K562 (cell line): ENCODE measurements around the gene PLEKHA8. TPM values are rescaled to one million over a fixed set of nuclear protein-coding genes. Genes with fewer than 3 reads are reported as not detected.

Source experiments
- ARID1B ChIP-seq: fragments of 450-650 bp; IDR thresholded peaks from 2 replicates; pipeline ENCODE4 v1.6.1; 2016; ENCODE audit warnings: antibody characterized with exemption, mild to moderate bottlenecking, inconsistent platforms
- CTBP1 ChIP-seq: fragments of 450-650 bp; IDR thresholded peaks from 2 replicates; pipeline ENCODE4 v1.6.1; 2016; ENCODE audit warnings: borderline replicate concordance
- CXXC5 ChIP-seq: fragments of 250-450 bp; sonication (Bioruptor Pico); IDR thresholded peaks from 2 replicates; pipeline ENCODE4 v1.8.0; 2022; ENCODE audit warnings: inconsistent platforms, mild to moderate bottlenecking, moderate library complexity
- HNRNPLL ChIP-seq: fragments of 200-400 bp; formaldehyde crosslinking; IDR thresholded peaks from 2 replicates; pipeline ENCODE4 v1.6.1; 2017; ENCODE audit warnings: low read length, low read depth, mild to moderate bottlenecking; ENCODE audit not compliant: poor library complexity, severe bottlenecking
- JUN ChIP-seq, 2 experiments: sonication (generic) in 1 of 2; formaldehyde crosslinking in 1 of 2; IDR thresholded peaks; 2 replicates each; pipeline versions ENCODE4 v1.6.1 to v1.8.0; 2012 to 2022; ENCODE audit warnings: borderline replicate concordance in 2 of 2, mild to moderate bottlenecking in 2 of 2, improper control_type of control experiment in 1 of 2, low read depth in 1 of 2, low read length in 1 of 2, missing genetic modification reagents in 1 of 2
- NR3C1 ChIP-seq: sonication (generic); formaldehyde crosslinking; IDR thresholded peaks from 2 replicates; pipeline ENCODE4 v1.8.1; 2022; ENCODE audit warnings: missing genetic modification reagents
- SMARCE1 ChIP-seq: fragments of 450-650 bp; IDR thresholded peaks from 2 replicates; pipeline ENCODE4 v1.7.1; 2016; ENCODE audit warnings: mild to moderate bottlenecking
- TAL1 ChIP-seq: fragments of 450-650 bp; IDR thresholded peaks from 2 replicates; pipeline ENCODE4 v1.6.1; 2016; ENCODE audit warnings: mild to moderate bottlenecking
- TEAD4 ChIP-seq, 2 experiments: sonication (generic) in 1 of 2; formaldehyde crosslinking in 1 of 2; IDR thresholded peaks; 2 replicates each; pipeline versions ENCODE4 v1.6.1 to v1.8.0; 2012 to 2022; ENCODE audit warnings: borderline replicate concordance in 1 of 2, inconsistent platforms in 1 of 2, low read length in 1 of 2, mild to moderate bottlenecking in 1 of 2, missing genetic modification reagents in 1 of 2
- ZNF589 ChIP-seq: fragments of 200-800 bp; sonication (Bioruptor generic); IDR thresholded peaks from 2 replicates; pipeline ENCODE4 v1.6.1; 2016; ENCODE audit warnings: low read depth, missing genetic modification characterization, missing compliant biosample characterization
- polyA plus RNA-seq, 8 experiments: library from polyadenylated mRNA; depleted of rRNA in 4 of 8; stranded (reverse) in 5 of 8; unstranded in 3 of 8; fragments of >200 nt; fragmentation: Nextera tagmentation in 2 of 8; fragmentation: Illumina TruSeq in 1 of 8; extraction: Ambion mirVana in 2 of 8; extraction: Trizol in 1 of 8; gene quantifications; 2 replicates each; pipeline versions ENCODE4 v1.2.1 to v1.2.3, GENCODE V29; 2011 to 2014; ENCODE audit warnings: inconsistent platforms in 1 of 8, missing spikeins in 1 of 8
- total RNA-seq, 7 experiments: library from RNA; depleted of rRNA in 6 of 7; stranded (reverse); fragments of >200 nt in 6 of 7; fragmentation: Illumina TruSeq in 2 of 7; extraction: Trizol in 2 of 7; gene quantifications; 2 replicates each; pipeline versions ENCODE4 v1.2.1 to v1.2.3, GENCODE V29; 2011 to 2021; ENCODE audit warnings: low replicate concordance in 1 of 7
- TF ChIP-seq, protein P1 (sequence below): fragments of 200-600 bp; sonication (generic); IDR thresholded peaks from one replicate; pipeline ENCODE4 v1.6.1; 2012; ENCODE audit warnings: mild to moderate bottlenecking, low read depth, low read length, inconsistent platforms
- TF ChIP-seq, protein P2 (sequence below): sonication (generic); IDR thresholded peaks from 2 replicates; pipeline ENCODE4 v1.6.1; 2016
- TF ChIP-seq, protein P3 (sequence below): sonication (generic); formaldehyde crosslinking; IDR thresholded peaks from 2 replicates; pipeline ENCODE4 v1.8.1; 2022; ENCODE audit warnings: missing genetic modification reagents

The PLEKHA8 gene
- total and polyA plus RNA-seq, 9 of the 15 experiments (the other 6 are each of a cell fraction or from before 2014, with no cell fraction given), result 3.2 to 16.3 (median 11.8) TPM

DNA sequence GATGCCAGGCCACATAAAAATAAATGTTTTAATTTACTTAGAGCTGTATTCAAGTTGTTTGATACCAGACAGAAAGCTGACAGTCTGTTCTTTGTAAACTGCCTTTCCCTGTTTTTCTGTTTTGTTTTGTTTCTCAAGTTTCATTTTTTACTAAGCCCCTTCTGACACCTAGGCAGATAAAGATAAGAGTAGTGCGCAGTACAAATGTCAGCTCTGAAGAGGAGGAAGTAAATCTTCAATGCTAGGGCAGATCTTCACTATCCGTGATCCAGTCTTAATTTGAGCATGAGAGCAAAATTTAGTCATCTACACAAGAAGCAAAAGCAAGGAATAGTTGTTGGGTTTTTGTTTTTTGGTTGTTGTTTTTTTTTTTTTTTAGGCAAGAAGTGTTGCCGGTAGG, 133.9 kb downstream of the PLEKHA8 start (continued):
- TF ChIP-seq, protein P1, sequence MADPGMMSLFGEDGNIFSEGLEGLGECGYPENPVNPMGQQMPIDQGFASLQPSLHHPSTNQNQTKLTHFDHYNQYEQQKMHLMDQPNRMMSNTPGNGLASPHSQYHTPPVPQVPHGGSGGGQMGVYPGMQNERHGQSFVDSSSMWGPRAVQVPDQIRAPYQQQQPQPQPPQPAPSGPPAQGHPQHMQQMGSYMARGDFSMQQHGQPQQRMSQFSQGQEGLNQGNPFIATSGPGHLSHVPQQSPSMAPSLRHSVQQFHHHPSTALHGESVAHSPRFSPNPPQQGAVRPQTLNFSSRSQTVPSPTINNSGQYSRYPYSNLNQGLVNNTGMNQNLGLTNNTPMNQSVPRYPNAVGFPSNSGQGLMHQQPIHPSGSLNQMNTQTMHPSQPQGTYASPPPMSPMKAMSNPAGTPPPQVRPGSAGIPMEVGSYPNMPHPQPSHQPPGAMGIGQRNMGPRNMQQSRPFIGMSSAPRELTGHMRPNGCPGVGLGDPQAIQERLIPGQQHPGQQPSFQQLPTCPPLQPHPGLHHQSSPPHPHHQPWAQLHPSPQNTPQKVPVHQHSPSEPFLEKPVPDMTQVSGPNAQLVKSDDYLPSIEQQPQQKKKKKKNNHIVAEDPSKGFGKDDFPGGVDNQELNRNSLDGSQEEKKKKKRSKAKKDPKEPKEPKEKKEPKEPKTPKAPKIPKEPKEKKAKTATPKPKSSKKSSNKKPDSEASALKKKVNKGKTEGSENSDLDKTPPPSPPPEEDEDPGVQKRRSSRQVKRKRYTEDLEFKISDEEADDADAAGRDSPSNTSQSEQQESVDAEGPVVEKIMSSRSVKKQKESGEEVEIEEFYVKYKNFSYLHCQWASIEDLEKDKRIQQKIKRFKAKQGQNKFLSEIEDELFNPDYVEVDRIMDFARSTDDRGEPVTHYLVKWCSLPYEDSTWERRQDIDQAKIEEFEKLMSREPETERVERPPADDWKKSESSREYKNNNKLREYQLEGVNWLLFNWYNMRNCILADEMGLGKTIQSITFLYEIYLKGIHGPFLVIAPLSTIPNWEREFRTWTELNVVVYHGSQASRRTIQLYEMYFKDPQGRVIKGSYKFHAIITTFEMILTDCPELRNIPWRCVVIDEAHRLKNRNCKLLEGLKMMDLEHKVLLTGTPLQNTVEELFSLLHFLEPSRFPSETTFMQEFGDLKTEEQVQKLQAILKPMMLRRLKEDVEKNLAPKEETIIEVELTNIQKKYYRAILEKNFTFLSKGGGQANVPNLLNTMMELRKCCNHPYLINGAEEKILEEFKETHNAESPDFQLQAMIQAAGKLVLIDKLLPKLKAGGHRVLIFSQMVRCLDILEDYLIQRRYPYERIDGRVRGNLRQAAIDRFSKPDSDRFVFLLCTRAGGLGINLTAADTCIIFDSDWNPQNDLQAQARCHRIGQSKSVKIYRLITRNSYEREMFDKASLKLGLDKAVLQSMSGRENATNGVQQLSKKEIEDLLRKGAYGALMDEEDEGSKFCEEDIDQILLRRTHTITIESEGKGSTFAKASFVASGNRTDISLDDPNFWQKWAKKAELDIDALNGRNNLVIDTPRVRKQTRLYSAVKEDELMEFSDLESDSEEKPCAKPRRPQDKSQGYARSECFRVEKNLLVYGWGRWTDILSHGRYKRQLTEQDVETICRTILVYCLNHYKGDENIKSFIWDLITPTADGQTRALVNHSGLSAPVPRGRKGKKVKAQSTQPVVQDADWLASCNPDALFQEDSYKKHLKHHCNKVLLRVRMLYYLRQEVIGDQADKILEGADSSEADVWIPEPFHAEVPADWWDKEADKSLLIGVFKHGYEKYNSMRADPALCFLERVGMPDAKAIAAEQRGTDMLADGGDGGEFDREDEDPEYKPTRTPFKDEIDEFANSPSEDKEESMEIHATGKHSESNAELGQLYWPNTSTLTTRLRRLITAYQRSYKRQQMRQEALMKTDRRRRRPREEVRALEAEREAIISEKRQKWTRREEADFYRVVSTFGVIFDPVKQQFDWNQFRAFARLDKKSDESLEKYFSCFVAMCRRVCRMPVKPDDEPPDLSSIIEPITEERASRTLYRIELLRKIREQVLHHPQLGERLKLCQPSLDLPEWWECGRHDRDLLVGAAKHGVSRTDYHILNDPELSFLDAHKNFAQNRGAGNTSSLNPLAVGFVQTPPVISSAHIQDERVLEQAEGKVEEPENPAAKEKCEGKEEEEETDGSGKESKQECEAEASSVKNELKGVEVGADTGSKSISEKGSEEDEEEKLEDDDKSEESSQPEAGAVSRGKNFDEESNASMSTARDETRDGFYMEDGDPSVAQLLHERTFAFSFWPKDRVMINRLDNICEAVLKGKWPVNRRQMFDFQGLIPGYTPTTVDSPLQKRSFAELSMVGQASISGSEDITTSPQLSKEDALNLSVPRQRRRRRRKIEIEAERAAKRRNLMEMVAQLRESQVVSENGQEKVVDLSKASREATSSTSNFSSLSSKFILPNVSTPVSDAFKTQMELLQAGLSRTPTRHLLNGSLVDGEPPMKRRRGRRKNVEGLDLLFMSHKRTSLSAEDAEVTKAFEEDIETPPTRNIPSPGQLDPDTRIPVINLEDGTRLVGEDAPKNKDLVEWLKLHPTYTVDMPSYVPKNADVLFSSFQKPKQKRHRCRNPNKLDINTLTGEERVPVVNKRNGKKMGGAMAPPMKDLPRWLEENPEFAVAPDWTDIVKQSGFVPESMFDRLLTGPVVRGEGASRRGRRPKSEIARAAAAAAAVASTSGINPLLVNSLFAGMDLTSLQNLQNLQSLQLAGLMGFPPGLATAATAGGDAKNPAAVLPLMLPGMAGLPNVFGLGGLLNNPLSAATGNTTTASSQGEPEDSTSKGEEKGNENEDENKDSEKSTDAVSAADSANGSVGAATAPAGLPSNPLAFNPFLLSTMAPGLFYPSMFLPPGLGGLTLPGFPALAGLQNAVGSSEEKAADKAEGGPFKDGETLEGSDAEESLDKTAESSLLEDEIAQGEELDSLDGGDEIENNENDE, result no peak
- TF ChIP-seq TAL1, result peak; percentile 33
- TF ChIP-seq CTBP1, result 0 out of 2 replicates have a peak, but pooled peaks have one; percentile 14
- TF ChIP-seq TEAD4 (IDR thresholded peaks at IDR 0.05; ENCODE audit: low read length), result peak; percentile 41; the same call in 1 of the 2 replicates
- TF ChIP-seq TEAD4 (CRISPR knock-in tag; IDR thresholded peaks at IDR 0.05; ENCODE audit: borderline replicate concordance), result no peak
- peak; percentile 34 for TF ChIP-seq HNRNPLL
- TF ChIP-seq CXXC5 (CRISPR knock-in tag), result peak; percentile 34; the same call in 1 of the 2 replicates
- TF ChIP-seq SMARCE1, result peak; percentile 53; the same call in 1 of the 2 replicates
- TF ChIP-seq ARID1B, result peak; percentile 66
- TF ChIP-seq, protein P2, sequence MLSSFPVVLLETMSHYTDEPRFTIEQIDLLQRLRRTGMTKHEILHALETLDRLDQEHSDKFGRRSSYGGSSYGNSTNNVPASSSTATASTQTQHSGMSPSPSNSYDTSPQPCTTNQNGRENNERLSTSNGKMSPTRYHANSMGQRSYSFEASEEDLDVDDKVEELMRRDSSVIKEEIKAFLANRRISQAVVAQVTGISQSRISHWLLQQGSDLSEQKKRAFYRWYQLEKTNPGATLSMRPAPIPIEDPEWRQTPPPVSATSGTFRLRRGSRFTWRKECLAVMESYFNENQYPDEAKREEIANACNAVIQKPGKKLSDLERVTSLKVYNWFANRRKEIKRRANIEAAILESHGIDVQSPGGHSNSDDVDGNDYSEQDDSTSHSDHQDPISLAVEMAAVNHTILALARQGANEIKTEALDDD, result peak; percentile 30; the same call in 1 of the 2 replicates
- TF ChIP-seq, protein P3, sequence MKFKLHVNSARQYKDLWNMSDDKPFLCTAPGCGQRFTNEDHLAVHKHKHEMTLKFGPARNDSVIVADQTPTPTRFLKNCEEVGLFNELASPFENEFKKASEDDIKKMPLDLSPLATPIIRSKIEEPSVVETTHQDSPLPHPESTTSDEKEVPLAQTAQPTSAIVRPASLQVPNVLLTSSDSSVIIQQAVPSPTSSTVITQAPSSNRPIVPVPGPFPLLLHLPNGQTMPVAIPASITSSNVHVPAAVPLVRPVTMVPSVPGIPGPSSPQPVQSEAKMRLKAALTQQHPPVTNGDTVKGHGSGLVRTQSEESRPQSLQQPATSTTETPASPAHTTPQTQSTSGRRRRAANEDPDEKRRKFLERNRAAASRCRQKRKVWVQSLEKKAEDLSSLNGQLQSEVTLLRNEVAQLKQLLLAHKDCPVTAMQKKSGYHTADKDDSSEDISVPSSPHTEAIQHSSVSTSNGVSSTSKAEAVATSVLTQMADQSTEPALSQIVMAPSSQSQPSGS (CRISPR knock-in tag), result no peak
- no peak for TF ChIP-seq ZNF589 (CRISPR knock-in tag)
- TF ChIP-seq JUN (IDR thresholded peaks at IDR 0.05; ENCODE audit: borderline replicate concordance, low read depth, low read length), result no peak
- no peak for TF ChIP-seq JUN (CRISPR knock-in tag; IDR thresholded peaks at IDR 0.05; ENCODE audit: borderline replicate concordance)
- no peak for TF ChIP-seq NR3C1 (CRISPR knock-in tag)
